ENCODE results near the gene STK32A.
A peak's percentile ranks its signal among the peaks of the same experiment; 100 is the strongest.

The STK32A gene

DNA sequence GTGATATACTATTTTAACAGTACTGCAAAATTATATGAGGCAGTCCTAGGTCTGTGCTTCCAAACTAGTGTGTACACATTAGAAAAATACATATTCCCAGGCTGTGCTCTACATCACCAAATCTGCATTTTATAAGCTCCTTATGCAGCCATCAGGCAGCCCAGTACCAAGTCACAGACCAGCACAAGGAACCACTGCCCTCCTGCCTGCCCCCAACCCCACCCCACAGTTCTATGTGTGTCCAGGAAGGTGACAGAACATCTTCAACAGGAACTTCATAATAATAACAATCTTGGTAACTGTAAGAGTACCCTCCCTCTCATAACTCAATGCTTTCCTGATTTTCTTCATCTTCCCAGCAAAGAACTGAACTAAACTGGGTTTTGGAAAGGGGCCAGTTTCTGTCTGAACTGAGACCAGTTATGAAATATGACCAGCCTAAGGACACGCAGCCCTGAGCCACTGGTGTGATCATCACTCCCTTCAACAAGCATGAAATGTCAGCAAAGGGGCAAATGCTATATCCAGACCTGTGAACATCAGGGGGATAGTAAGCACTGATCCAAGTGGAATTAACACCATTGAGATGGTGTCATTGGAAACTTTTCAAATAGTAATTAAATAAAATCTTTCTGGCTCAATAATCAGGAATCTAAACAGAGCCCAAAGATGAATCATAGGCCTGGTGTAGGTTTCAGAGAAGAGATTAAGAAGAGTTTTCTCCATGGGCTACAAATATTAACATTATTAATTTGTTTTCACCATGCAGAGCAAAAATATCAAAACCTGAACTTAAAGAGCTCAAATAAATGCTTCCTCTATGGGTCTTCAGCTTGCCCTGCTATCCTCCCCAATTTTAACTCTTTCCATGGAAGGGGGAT lies 192.9 kb downstream of the STK32A start:
- DNase-seq, result no peak

DNA sequence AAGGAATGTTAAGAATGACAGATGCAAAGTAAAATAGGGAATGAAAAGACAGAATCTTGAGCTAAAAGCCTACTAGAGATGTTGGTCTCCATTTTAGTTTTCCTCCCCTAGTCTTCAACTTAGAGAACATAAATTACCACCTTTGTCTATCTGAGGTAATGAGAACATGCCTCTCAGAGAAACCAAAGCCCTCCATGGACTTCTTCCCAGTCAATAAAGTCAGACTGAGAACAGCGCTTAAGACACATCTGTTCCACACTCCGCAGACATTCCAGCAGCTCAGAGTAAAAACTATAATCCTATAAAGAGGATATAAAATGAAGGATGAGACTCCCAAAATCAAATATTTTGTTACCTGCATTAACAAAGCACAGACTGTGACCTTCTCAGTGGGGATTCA lies 195.8 kb downstream of the STK32A start:
- DNase-seq, result no peak

DNA sequence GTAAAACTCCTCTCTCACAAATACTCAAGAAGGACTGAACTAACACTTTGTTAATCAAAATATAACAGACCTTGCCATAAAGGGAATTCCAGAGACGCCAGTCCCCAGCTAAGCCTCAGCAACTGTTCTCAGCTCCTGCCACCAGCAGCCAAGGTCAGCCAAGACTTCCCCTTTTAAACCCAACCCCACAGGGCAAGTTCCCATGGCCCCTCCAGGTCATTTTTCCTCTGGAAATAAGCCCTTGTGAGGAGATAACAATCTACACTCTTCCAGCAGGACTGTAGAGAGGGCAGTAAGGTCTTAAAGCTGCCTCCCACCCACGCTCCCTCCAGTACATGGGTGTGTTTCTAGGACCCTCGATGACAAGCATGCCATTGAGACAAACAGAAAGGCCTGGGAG lies 196.8 kb downstream of the STK32A start:
- DNase-seq, result peak; percentile 4 to 16

DNA sequence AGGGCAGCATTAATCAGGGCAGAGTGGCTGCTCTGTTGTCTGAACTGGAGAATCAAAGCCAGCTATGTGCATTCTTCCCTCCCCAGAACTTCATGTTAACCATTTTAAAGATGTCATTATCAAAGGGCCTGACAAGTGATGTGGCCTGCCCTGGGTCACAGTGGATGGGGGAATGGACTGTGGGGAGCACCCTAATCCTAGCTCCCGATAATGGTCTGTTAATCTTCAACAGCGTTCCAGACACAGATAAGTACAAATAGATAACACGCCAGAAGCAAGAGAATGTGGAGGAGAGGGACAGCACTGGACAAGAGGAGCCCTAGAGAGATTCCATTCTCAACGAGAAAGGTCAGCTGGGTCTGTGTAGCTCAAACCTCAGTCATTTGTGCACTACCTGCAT lies 197.5 kb downstream of the STK32A start:
- DNase-seq, result no peak

DNA sequence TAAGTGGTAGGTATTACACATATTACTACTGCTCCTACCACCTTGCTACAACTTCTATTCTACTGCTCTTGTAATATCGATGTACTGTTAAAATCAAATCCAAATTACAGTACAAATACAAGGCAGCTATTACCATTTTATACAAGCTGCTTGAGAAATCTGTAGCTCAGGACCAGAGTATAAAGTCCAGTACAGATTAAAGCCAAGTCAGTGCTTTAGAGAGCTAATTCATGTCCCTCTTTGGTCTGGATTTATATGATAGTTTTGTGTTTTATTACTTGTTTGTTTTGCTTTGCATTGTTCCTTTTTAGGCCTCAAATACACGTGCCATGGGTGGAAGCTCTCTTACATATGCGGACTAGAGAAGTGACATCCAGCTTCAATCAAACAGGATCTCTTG lies 199.2 kb downstream of the STK32A start:
- DNase-seq, result no peak

DNA sequence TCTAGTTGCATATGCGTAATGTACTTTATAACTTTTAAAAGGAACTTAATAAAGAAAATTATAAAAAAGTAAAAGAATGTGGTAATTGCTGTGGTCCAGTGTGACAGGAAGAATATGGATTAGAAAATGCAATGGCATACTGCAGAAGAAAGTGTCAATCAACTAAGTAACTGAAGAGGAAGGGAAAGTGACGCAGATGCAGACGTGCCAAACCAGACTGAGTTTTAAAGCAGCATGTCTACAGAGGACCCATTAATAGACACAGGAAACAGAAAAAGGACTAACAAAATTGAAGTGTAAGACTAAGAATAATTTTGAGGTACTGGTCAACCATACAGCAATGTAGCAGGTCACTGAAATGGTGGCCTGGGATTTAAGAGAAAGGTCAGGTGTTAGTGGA lies 201.8 kb downstream of the STK32A start:
- DNase-seq, result no peak

DNA sequence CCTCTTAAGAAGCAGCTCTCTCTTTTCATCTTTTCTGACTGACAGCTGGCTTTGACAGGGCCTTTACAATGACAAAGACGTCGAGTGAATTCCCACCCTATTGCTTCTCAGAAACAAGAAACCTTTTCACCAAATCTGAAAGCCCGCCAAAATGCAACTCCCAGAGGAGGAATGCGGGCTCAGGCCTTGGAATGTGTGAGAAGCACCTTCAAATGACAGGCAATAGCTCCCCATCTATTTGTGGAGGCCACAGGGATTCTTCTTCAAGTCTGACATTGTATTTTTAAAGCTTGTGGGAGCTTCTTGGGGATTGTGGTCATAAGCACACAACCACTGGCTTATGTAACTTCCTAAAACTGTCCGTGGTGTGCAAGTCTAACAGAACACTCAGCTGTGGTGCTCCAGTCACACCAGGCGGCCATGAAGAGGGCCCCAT lies 202.4 kb downstream of the STK32A start:
- peak; percentile 80 to 85 for DNase-seq
